ENCODE measurements around the gene BLOC1S1.

- TF ChIP-seq POLR2A (IDR thresholded peaks at IDR 0.05): no peak
- no peak for TF ChIP-seq CTCF (IDR thresholded peaks at IDR 0.05)
These were observed 49.3 kb upstream of the BLOC1S1 start for GRCh38 chr12:55666508-55666907.

Measured in sigmoid colon (tissue), 3 donors.